Fibroblast of lung (primary cell): Measurements from ENCODE around the gene KIRREL3.

Experiments
- EZH2 ChIP-seq: IDR thresholded peaks from 2 replicates; pipeline ENCODE4 v1.5.1; 2012; ENCODE audit warnings: low read length, control low read depth, mild to moderate bottlenecking; ENCODE audit errors: missing control alignments
- TF ChIP-seq, protein P1 (sequence below), 2 donors: IDR thresholded peaks in 1 of 2; conservative IDR thresholded peaks in 1 of 2; 1 replicate in 1 of 2; 2 replicates in 1 of 2; pipeline ENCODE4 v1.5.1; 2011 to 2012; ENCODE audit warnings: low read length in 2 of 2, control low read depth in 1 of 2, inconsistent platforms in 1 of 2, low read depth in 1 of 2, mild to moderate bottlenecking in 1 of 2

DNA sequence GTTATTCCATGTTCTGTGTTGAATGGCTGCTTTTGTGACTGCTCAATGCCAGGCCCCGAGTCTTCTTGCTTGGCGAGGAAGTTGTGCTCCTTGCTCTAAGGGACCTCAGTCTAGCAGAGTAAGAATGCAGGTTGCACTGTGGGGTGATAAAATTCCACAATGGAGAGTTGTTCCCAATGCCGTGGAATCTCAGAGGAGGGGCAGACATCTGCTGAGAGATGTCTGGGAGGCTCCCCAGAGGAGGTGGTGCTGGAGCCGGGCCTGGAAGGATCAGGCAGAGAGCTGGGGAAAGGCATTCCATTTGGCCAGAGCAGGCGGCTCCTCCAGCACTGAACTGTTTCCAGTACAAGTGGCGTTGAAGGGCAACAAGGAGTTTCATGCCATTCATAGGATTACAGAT is 589.9 kb downstream of the KIRREL3 start:
- TF ChIP-seq, protein P1, sequence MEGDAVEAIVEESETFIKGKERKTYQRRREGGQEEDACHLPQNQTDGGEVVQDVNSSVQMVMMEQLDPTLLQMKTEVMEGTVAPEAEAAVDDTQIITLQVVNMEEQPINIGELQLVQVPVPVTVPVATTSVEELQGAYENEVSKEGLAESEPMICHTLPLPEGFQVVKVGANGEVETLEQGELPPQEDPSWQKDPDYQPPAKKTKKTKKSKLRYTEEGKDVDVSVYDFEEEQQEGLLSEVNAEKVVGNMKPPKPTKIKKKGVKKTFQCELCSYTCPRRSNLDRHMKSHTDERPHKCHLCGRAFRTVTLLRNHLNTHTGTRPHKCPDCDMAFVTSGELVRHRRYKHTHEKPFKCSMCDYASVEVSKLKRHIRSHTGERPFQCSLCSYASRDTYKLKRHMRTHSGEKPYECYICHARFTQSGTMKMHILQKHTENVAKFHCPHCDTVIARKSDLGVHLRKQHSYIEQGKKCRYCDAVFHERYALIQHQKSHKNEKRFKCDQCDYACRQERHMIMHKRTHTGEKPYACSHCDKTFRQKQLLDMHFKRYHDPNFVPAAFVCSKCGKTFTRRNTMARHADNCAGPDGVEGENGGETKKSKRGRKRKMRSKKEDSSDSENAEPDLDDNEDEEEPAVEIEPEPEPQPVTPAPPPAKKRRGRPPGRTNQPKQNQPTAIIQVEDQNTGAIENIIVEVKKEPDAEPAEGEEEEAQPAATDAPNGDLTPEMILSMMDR (conservative IDR thresholded peaks at IDR 0.05 in 1 of 2, IDR thresholded peaks at IDR 0.05 in 1 of 2; ENCODE audit: low read depth in 1 of 2, low read length in 2 of 2) = no peak
- no peak for TF ChIP-seq EZH2
